IMR-90 (cell line): ENCODE results near the gene CDX4. TPM values are rescaled to one million over a fixed set of nuclear protein-coding genes. Genes with fewer than 3 reads are reported as not detected.

Experiments
- ATAC-seq: fragments of 200-7000 bp; cut with Tn5 transposase; 2 replicates; pipeline ENCODE4 v1.9.1; 2020; ENCODE audit warnings: low read depth, mild to moderate bottlenecking, moderate library complexity
- Bru-seq: library from RNA; stranded (reverse); fragments of 400-500 nt; gene quantifications from one replicate; lab custom pipeline; 2021; lab: Mats Ljungman, UMichigan
- BruChase-seq, 2 experiments: library from RNA; stranded (reverse); fragments of 400-500 nt; gene quantifications; one replicate each; lab custom pipeline; 2021; lab: Mats Ljungman, UMichigan
- BruUV-seq: library from RNA; stranded (reverse); fragments of 400-500 nt; replicated peaks from 2 replicates; lab custom pipeline; 2021; lab: Mats Ljungman, UMichigan
- CTCF ChIA-PET: fragments of 300-600 bp; formaldehyde crosslinking; extraction: SDS; loops from one replicate; lab custom pipeline; 2021; ENCODE audit warnings: antibody characterized with exemption; lab: Yijun Ruan, JAX
- POLR2A ChIA-PET: fragments of 300-600 bp; sonication (Branson Sonifier 250); formaldehyde crosslinking; loops from one replicate; lab custom pipeline; 2022; ENCODE audit warnings: antibody characterized with exemption; ENCODE audit not compliant: unreplicated experiment; lab: Charles Lee
- DNase-seq: peaks from one replicate; pipeline ENCODE4 v3.0.0; 2013
- H2AFZ ChIP-seq: replicated peaks from 2 replicates; pipeline ENCODE3; 2013; ENCODE audit warnings: low read length, mild to moderate bottlenecking; ENCODE audit not compliant: poor library complexity
- H2AK5ac ChIP-seq: 2 replicates; pipeline ENCODE4 v1.6.1; 2013; ENCODE audit warnings: low read depth, low read length, inconsistent platforms
- H2AK9ac ChIP-seq: replicated peaks from 2 replicates; pipeline ENCODE3; 2013; ENCODE audit warnings: mild to moderate bottlenecking, low read depth, low read length, moderate library complexity; ENCODE audit not compliant: poor library complexity
- H2BK120ac ChIP-seq: 2 replicates; pipeline ENCODE4 v1.6.1; 2013; ENCODE audit warnings: low read depth, low read length, inconsistent platforms
- H2BK15ac ChIP-seq: 3 replicates; pipeline ENCODE4 v1.6.1; 2013; ENCODE audit warnings: low read depth, low read length, inconsistent platforms
- H2BK20ac ChIP-seq: 2 replicates; pipeline ENCODE4 v1.6.1; 2013; ENCODE audit warnings: low read depth, mild to moderate bottlenecking, inconsistent platforms, low read length, moderate library complexity
- H2BK5ac ChIP-seq: 2 replicates; pipeline ENCODE4 v1.6.1; 2013; ENCODE audit warnings: mild to moderate bottlenecking, low read depth, low read length, inconsistent platforms; ENCODE audit not compliant: poor library complexity, severe bottlenecking
- H3K14ac ChIP-seq: replicated peaks from 2 replicates; pipeline ENCODE4 v1.6.1; 2013; ENCODE audit warnings: low read depth, low read length, inconsistent platforms
- H3K18ac ChIP-seq: 2 replicates; pipeline ENCODE4 v1.6.1; 2013; ENCODE audit warnings: low read depth, low read length, control low read depth
- H3K23ac ChIP-seq: 2 replicates; pipeline ENCODE4 v1.6.1; 2013; ENCODE audit warnings: low read depth, low read length, inconsistent platforms
- H3K27ac ChIP-seq: 2 replicates; pipeline ENCODE4 v1.5.1; 2013; ENCODE audit warnings: mild to moderate bottlenecking, control low read depth, low read length; ENCODE audit not compliant: insufficient read depth
- H3K27me3 ChIP-seq: 2 replicates; pipeline ENCODE4 v1.6.1; 2013; ENCODE audit warnings: low read length; ENCODE audit not compliant: control insufficient read depth, insufficient read depth
- H3K36me3 ChIP-seq: 2 replicates; pipeline ENCODE4 v1.6.1; 2013; ENCODE audit warnings: low read length, mixed read lengths; ENCODE audit not compliant: control insufficient read depth, insufficient read depth
- H3K4ac ChIP-seq: 2 replicates; pipeline ENCODE4 v1.6.1; 2013; ENCODE audit warnings: low read depth, low read length, inconsistent platforms
- H3K4me1 ChIP-seq: 2 replicates; pipeline ENCODE4 v1.6.1; 2013; ENCODE audit warnings: low read length, mixed read lengths; ENCODE audit not compliant: control insufficient read depth, insufficient read depth
- H3K4me2 ChIP-seq: 2 replicates; pipeline ENCODE4 v1.6.1; 2013; ENCODE audit warnings: low read depth, mild to moderate bottlenecking, control low read depth, low read length, moderate library complexity
- H3K4me3 ChIP-seq: 2 replicates; pipeline ENCODE4 v1.5.1; 2013; ENCODE audit warnings: low read depth, mild to moderate bottlenecking, control low read depth, low read length, moderate library complexity; ENCODE audit not compliant: insufficient read depth
- H3K56ac ChIP-seq: 2 replicates; pipeline ENCODE4 v1.6.1; 2013; ENCODE audit warnings: low read length, inconsistent platforms; ENCODE audit not compliant: insufficient read depth; ENCODE audit errors: extremely low read depth
- H3K79me1 ChIP-seq, 2 experiments: 2 replicates each; pipeline ENCODE4 v1.6.1; 2013; ENCODE audit warnings: low read length in 2 of 2, inconsistent platforms in 1 of 2, low read depth in 1 of 2
- H3K9ac ChIP-seq: 2 replicates; pipeline ENCODE4 v1.6.1; 2013; ENCODE audit warnings: low read depth, low read length, control low read depth
- H3K9me1 ChIP-seq: 2 replicates; pipeline ENCODE4 v1.6.1; 2013; ENCODE audit warnings: low read length, inconsistent platforms; ENCODE audit not compliant: insufficient read depth
- H3K9me3 ChIP-seq: 2 replicates; pipeline ENCODE4 v1.6.1; 2013; ENCODE audit warnings: low read length; ENCODE audit not compliant: control insufficient read depth, insufficient read depth
- H4K20me1 ChIP-seq: 2 replicates; pipeline ENCODE4 v1.6.1; 2013; ENCODE audit warnings: low read length, inconsistent platforms; ENCODE audit not compliant: insufficient read depth
- H4K5ac ChIP-seq: 2 replicates; pipeline ENCODE4 v1.6.1; 2013; ENCODE audit warnings: mild to moderate bottlenecking, low read depth, low read length, control low read depth
- H4K8ac ChIP-seq, 2 experiments: 2 replicates each; pipeline ENCODE4 v1.6.1; 2013; ENCODE audit warnings: low read depth in 2 of 2, low read length in 2 of 2, control low read depth in 1 of 2, inconsistent platforms in 1 of 2
- H4K91ac ChIP-seq: 2 replicates; pipeline ENCODE4 v1.6.1; 2013; ENCODE audit warnings: low read depth, low read length, inconsistent platforms; ENCODE audit not compliant: insufficient read depth
- BHLHE40 ChIP-seq: fragments of 150-350 bp; IDR thresholded peaks from 2 replicates; pipeline ENCODE4 v1.6.1; 2016; ENCODE audit warnings: mild to moderate bottlenecking, low read depth, low read length
- CEBPB ChIP-seq: IDR thresholded peaks from 2 replicates; pipeline ENCODE4 v1.6.1; 2012; ENCODE audit warnings: low read depth, low read length, improper control_type of control experiment
- CHD1 ChIP-seq: IDR thresholded peaks from 2 replicates; pipeline ENCODE4 v1.6.1; 2012; ENCODE audit warnings: low read depth, low read length, improper control_type of control experiment
- FOS ChIP-seq: fragments of 150-350 bp; IDR thresholded peaks from 2 replicates; pipeline ENCODE4 v1.6.1; 2016; ENCODE audit warnings: low read depth, low read length
- MAFK ChIP-seq: IDR thresholded peaks from 2 replicates; pipeline ENCODE4 v1.6.1; 2012; ENCODE audit warnings: low read depth, low read length, improper control_type of control experiment
- MAZ ChIP-seq: IDR thresholded peaks from 2 replicates; pipeline ENCODE4 v1.6.1; 2012; ENCODE audit warnings: low read depth, mild to moderate bottlenecking, low read length, improper control_type of control experiment, moderate library complexity, borderline replicate concordance
- MXI1 ChIP-seq: IDR thresholded peaks from 2 replicates; pipeline ENCODE4 v1.6.1; 2012; ENCODE audit warnings: low read depth, mild to moderate bottlenecking, low read length, moderate library complexity, borderline replicate concordance
- NFE2L2 ChIP-seq: fragments of 150-350 bp; IDR thresholded peaks from 2 replicates; pipeline ENCODE4 v1.6.1; 2016; ENCODE audit warnings: low read depth, mild to moderate bottlenecking, low read length
- POLR2A ChIP-seq: IDR thresholded peaks from 2 replicates; pipeline ENCODE4 v1.6.1; 2012; ENCODE audit warnings: mild to moderate bottlenecking, low read depth, low read length
- RCOR1 ChIP-seq: IDR thresholded peaks from 2 replicates; pipeline ENCODE4 v1.6.1; 2012; ENCODE audit warnings: mild to moderate bottlenecking, low read length, improper control_type of control experiment; ENCODE audit not compliant: insufficient replicate concordance
- SMC3 ChIP-seq: fragments of 150-350 bp; IDR thresholded peaks from 2 replicates; pipeline ENCODE4 v1.6.1; 2016; ENCODE audit warnings: low read depth, mild to moderate bottlenecking, antibody characterized with exemption, low read length, moderate library complexity
- WGBS, 2 experiments: methylation state at CpG; one replicate each; pipeline versions ENCODE4 v1.1.5 to v1.1.7; 2013; ENCODE audit warnings: missing lambda C conversion rate in 2 of 2; ENCODE audit not compliant: insufficient read length in 1 of 2; ENCODE audit errors: extremely low coverage in 2 of 2; 5-methylcytosine and 5-hydroxymethylcytosine counted together
- dilution Hi-C: fragments of 300-500 bp; cut with HindIII; formaldehyde crosslinking; loops from one replicate; pipeline ENCODE4 v1.14.3; 2018; ENCODE audit warnings: low sequenced_read_pairs; ENCODE audit not compliant: unreplicated experiment
- in situ Hi-C: fragments of 300-500 bp; cut with MboI; formaldehyde crosslinking; loops from 3 replicates; pipeline ENCODE4 v1.14.3; 2019; ENCODE audit warnings: low sequenced_read_pairs, inconsistent platforms, mixed read lengths
- intact Hi-C: fragments of 100-400 bp; cut with micrococcal nuclease; formaldehyde crosslinking; loops from 2 replicates; pipeline ENCODE4 v1.10.0; 2022
- long read RNA-seq: library from polyadenylated mRNA; unstranded; transcript quantifications from one replicate; pipeline ENCODE4 v2.0.0, GENCODE V29; 2021; ENCODE audit not compliant: unreplicated experiment
- polyA plus RNA-seq, 3 experiments: library from polyadenylated mRNA; depleted of rRNA; stranded (reverse); fragments of >200 nt; gene quantifications; 2 replicates each; pipeline ENCODE4 v1.2.3, GENCODE V29; 2012; ENCODE audit warnings: low replicate concordance in 1 of 3
- total RNA-seq: library from RNA; depleted of rRNA; stranded (reverse); fragments of >200 nt; gene quantifications from 2 replicates; pipeline ENCODE4 v1.2.3, GENCODE V29; 2012; rRNA removed
- TF ChIP-seq, protein P1 (sequence below): fragments of 150-350 bp; IDR thresholded peaks from 2 replicates; pipeline ENCODE4 v1.6.1; 2016; ENCODE audit warnings: low read depth, mild to moderate bottlenecking, low read length, moderate library complexity, borderline replicate concordance
- TF ChIP-seq, protein P2 (sequence below): conservative IDR thresholded peaks from 2 replicates; pipeline ENCODE4 v1.5.1; 2012; ENCODE audit warnings: mild to moderate bottlenecking, low read depth, low read length, improper control_type of control experiment
- TF ChIP-seq, protein P3 (sequence below): fragments of 150-350 bp; IDR thresholded peaks from 2 replicates; pipeline ENCODE4 v1.6.1; 2017; ENCODE audit warnings: mild to moderate bottlenecking, antibody characterized with exemption, low read length, low read depth

Gene CDX4, protein sequence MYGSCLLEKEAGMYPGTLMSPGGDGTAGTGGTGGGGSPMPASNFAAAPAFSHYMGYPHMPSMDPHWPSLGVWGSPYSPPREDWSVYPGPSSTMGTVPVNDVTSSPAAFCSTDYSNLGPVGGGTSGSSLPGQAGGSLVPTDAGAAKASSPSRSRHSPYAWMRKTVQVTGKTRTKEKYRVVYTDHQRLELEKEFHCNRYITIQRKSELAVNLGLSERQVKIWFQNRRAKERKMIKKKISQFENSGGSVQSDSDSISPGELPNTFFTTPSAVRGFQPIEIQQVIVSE
- not detected in 2 replicates for total RNA-seq
- polyA plus RNA-seq (2012; rRNA removed) = not detected in 2 replicates
- polyA plus RNA-seq (2012; cell fraction: cytosol; rRNA removed) = not detected in 2 replicates
- not detected in 2 replicates for polyA plus RNA-seq (2012; cell fraction: nucleus; rRNA removed; ENCODE audit: low replicate concordance)
- not detected for Bru-seq, nascent RNA
- BruChase-seq, experiment 1, labeled RNA remaining after a 6-hour chase = not detected
- BruChase-seq, experiment 2, labeled RNA remaining after a 2-hour chase = not detected
- long read RNA-seq = 0 reads

DNA sequence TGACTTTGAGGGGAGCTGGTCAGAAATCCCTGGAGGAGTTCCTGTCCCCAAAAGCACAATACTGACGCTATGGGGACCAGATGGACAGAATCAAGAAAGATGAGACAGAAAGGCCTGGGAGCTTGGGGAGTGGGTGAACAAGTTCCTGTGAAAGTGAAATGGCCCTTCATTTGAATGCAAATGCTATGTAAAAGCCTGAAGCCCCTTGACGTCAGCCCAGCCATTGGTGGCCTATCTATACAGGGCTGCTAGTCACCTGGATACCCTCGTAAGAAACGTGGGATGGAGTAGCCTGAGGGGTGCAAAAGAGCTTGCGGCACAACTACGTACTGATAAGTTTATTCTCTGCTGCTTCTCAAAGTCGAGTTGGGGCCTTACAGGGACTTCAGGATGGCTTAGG is at the start of gene CDX4:
Gene CDX4 (plus strand): TSS at position 223 of the 400 bp plus-strand sequence. CDS start 201 bp downstream, outside the sequence.
- CTCF ChIA-PET = no interaction called here
- dilution Hi-C loops = no loop called here
- TF ChIP-seq, protein P1, sequence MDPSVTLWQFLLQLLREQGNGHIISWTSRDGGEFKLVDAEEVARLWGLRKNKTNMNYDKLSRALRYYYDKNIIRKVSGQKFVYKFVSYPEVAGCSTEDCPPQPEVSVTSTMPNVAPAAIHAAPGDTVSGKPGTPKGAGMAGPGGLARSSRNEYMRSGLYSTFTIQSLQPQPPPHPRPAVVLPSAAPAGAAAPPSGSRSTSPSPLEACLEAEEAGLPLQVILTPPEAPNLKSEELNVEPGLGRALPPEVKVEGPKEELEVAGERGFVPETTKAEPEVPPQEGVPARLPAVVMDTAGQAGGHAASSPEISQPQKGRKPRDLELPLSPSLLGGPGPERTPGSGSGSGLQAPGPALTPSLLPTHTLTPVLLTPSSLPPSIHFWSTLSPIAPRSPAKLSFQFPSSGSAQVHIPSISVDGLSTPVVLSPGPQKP = no peak
- TF ChIP-seq CHD1 = no peak
- TF ChIP-seq POLR2A = no peak
- TF ChIP-seq MAZ = no peak
- TF ChIP-seq, protein P2, sequence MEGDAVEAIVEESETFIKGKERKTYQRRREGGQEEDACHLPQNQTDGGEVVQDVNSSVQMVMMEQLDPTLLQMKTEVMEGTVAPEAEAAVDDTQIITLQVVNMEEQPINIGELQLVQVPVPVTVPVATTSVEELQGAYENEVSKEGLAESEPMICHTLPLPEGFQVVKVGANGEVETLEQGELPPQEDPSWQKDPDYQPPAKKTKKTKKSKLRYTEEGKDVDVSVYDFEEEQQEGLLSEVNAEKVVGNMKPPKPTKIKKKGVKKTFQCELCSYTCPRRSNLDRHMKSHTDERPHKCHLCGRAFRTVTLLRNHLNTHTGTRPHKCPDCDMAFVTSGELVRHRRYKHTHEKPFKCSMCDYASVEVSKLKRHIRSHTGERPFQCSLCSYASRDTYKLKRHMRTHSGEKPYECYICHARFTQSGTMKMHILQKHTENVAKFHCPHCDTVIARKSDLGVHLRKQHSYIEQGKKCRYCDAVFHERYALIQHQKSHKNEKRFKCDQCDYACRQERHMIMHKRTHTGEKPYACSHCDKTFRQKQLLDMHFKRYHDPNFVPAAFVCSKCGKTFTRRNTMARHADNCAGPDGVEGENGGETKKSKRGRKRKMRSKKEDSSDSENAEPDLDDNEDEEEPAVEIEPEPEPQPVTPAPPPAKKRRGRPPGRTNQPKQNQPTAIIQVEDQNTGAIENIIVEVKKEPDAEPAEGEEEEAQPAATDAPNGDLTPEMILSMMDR = no peak
- TF ChIP-seq SMC3 = no peak
- no peak for TF ChIP-seq BHLHE40
- no peak for TF ChIP-seq CEBPB
- TF ChIP-seq RCOR1 = no peak
- no peak for TF ChIP-seq NFE2L2
- TF ChIP-seq MXI1 = no peak
- TF ChIP-seq, protein P3, sequence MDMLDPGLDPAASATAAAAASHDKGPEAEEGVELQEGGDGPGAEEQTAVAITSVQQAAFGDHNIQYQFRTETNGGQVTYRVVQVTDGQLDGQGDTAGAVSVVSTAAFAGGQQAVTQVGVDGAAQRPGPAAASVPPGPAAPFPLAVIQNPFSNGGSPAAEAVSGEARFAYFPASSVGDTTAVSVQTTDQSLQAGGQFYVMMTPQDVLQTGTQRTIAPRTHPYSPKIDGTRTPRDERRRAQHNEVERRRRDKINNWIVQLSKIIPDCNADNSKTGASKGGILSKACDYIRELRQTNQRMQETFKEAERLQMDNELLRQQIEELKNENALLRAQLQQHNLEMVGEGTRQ = no peak
- no peak for TF ChIP-seq MAFK
- TF ChIP-seq FOS = no peak

More for the DNA sequence above, at the start of gene CDX4:
- Histone ChIP-seq H3K4ac (no peak within 1 kb of the TSS), H3K27ac (no peak within 1 kb of the TSS), H2BK5ac (no peak within 1 kb of the TSS), H3K9me3 (peaks cover 7% of the 10 kb centered on the region; the same call in 1 of the 2 replicates), H4K5ac (no peak within 1 kb of the TSS), H3K79me1 (no peaks in the 10 kb centered on the region), H2BK20ac (no peak within 1 kb of the TSS), H3K27me3 (peaks cover 28% of the 10 kb centered on the region), H3K4me3 (no peak within 1 kb of the TSS), H2AFZ (no peak within 1 kb of the TSS), H3K56ac (no peak within 1 kb of the TSS), H3K36me3 (no peaks in the 10 kb centered on the region), H2BK15ac (no peak within 1 kb of the TSS), H4K20me1 (no peaks in the 10 kb centered on the region), H3K4me2 (no peak within 1 kb of the TSS), H4K91ac (no peak within 1 kb of the TSS), H3K18ac (no peak within 1 kb of the TSS), H2AK5ac (no peak within 1 kb of the TSS), H3K23ac (no peak within 1 kb of the TSS), H2BK120ac (no peak within 1 kb of the TSS), H3K9me1 (no peaks in the 10 kb centered on the region), H3K9ac (no peak within 1 kb of the TSS), H4K8ac (no peak within 1 kb of the TSS), H3K4me1 (no peaks in the 10 kb centered on the region), H3K14ac (no peak within 1 kb of the TSS), H2AK9ac (no peak within 1 kb of the TSS)
- DNase-seq (no peak), ATAC-seq (no peak)
- in situ Hi-C loops (no loop called here), intact Hi-C loops (no loop called here)
- POLR2A ChIA-PET = no interaction called here
- BruUV-seq = no TSS peak
- WGBS, 2 experiments = 20% methylated on average over 5 of the region's 7 CpGs; no CpG with 5 or more reads in 1 of the 2 experiments
